ENCODE measurements around the gene PRKCE.

DNA sequence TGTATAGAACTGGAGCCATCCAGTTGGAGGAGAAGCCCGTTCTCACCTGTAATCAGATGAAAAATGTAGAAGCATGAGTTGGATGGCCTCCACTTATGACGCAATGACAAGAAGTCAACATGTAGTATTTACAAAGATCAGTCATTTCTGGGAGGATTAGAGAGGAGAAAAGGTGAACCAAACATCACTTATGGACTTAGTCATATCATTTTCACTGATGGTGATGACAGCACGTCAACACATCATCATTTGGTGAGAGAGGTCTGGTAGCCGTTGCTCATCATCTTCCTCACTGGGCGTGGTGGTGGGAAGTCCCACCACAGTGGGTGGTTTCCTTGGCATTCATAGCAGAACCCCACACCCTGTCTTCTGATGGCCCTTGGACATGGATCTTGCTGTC is 381.5 kb downstream of the PRKCE start:
- TF ChIP-seq, protein P1, sequence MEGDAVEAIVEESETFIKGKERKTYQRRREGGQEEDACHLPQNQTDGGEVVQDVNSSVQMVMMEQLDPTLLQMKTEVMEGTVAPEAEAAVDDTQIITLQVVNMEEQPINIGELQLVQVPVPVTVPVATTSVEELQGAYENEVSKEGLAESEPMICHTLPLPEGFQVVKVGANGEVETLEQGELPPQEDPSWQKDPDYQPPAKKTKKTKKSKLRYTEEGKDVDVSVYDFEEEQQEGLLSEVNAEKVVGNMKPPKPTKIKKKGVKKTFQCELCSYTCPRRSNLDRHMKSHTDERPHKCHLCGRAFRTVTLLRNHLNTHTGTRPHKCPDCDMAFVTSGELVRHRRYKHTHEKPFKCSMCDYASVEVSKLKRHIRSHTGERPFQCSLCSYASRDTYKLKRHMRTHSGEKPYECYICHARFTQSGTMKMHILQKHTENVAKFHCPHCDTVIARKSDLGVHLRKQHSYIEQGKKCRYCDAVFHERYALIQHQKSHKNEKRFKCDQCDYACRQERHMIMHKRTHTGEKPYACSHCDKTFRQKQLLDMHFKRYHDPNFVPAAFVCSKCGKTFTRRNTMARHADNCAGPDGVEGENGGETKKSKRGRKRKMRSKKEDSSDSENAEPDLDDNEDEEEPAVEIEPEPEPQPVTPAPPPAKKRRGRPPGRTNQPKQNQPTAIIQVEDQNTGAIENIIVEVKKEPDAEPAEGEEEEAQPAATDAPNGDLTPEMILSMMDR (IDR thresholded peaks at IDR 0.05) = no peak
- TF ChIP-seq POLR2A (IDR thresholded peaks at IDR 0.05) = no peak
